ENCODE measurements around the gene LCLAT1. TPM values are rescaled to one million over a fixed set of nuclear protein-coding genes. Genes with fewer than 3 reads are reported as not detected.

Gene LCLAT1
- polyA plus RNA-seq, 1 experiment: 25.2 TPM

GRCh38 chr2:30691091-30691947 lies 244.3 kb downstream of the LCLAT1 start:
- DNase-seq (ENCODE audit: low read depth, low spot score): no peak
- TF ChIP-seq CTCF (IDR thresholded peaks at IDR 0.05; ENCODE audit: low read depth, low read length): no peak
- Histone ChIP-seq H3K9me3 (ENCODE audit: control insufficient read depth, insufficient read depth, low read length) (no peaks in the 10 kb centered on the region), H3K4me3 (ENCODE audit: low read depth, low read length) (no peak overlapping the region), H3K27me3 (ENCODE audit: control insufficient read depth, insufficient read depth, low read length) (no peaks in the 10 kb centered on the region), H3K27ac (ENCODE audit: low read depth, low read length) (no peak overlapping the region)
- CTCF ChIA-PET: interaction anchor here (1.0 to 1.7 kb wide), 2 partner anchors 19 to 484 kb away, joined by 3 to 8 read pairs; no protein-coding TSS in a partner anchor
- POLR2A ChIA-PET: no interaction called here

- no peaks in the 10 kb centered on the region for H3K27me3 ChIP-seq (ENCODE audit: control insufficient read depth, insufficient read depth, low read length)
- POLR2A ChIA-PET: no interaction called here
- no peak overlapping the region for H3K27ac ChIP-seq (ENCODE audit: low read depth, low read length)
- no peaks in the 10 kb centered on the region for H3K9me3 ChIP-seq (ENCODE audit: control insufficient read depth, insufficient read depth, low read length)
- DNase-seq (ENCODE audit: low read depth, low spot score): no peak
- peak; percentile 7; the same call in 1 of the 2 replicates for TF ChIP-seq CTCF (IDR thresholded peaks at IDR 0.05; ENCODE audit: low read depth, low read length)
- CTCF ChIA-PET: interaction anchor here (1.0 to 4.4 kb wide), 3 partner anchors 19 to 485 kb away, joined by 3 to 29 read pairs (median 8); no protein-coding TSS in a partner anchor
- no peak overlapping the region for H3K4me3 ChIP-seq (ENCODE audit: low read depth, low read length)
Observed at GRCh38 chr2:30691948-30692828, 245.1 kb downstream of the LCLAT1 start.

- no peaks in the 10 kb centered on the region for H3K27me3 ChIP-seq (ENCODE audit: control insufficient read depth, insufficient read depth, low read length)
- no peak for DNase-seq (ENCODE audit: low read depth, low spot score)
- peaks cover 5% of the 10 kb centered on the region; the same call in 1 of the 2 replicates for H3K9me3 ChIP-seq (ENCODE audit: control insufficient read depth, insufficient read depth, low read length)
- TF ChIP-seq CTCF (IDR thresholded peaks at IDR 0.05; ENCODE audit: low read depth, low read length): no peak
- CTCF ChIA-PET: interaction anchor here (2.5 to 4.4 kb wide), 2 partner anchors 20 to 528 kb away, joined by 10 to 29 read pairs; no protein-coding TSS in a partner anchor
- POLR2A ChIA-PET: no interaction called here
- H3K27ac ChIP-seq (ENCODE audit: low read depth, low read length): no peak overlapping the region
- H3K4me3 ChIP-seq (ENCODE audit: low read depth, low read length): no peak overlapping the region
Observed at GRCh38 chr2:30692829-30693275, 245.8 kb downstream of the LCLAT1 start.

Small RNAs within 50 kb of the gene (small RNA-seq; reads per million reads assigned to genes)
- not detected for gene AC073255.1 (ENCODE audit: insufficient read length, low read depth)

Other genes starting within 250 kb of the LCLAT1 start
- 381 and 463 TPM in 2 replicates for gene LBH, start 215.7 kb upstream of the LCLAT1 start, polyA plus RNA-seq (2011; rRNA removed)